H1 (cell line): ENCODE data around the gene WFDC5. TPM values are rescaled to one million over a fixed set of nuclear protein-coding genes. Genes with fewer than 3 reads are reported as not detected.

Experiments
- CTCF ChIA-PET: fragments of 300-600 bp; sonication (Branson Sonifier 250); formaldehyde crosslinking; loops from one replicate; lab custom pipeline; 2021; ENCODE audit not compliant: partially characterized antibody; lab: Charles Lee
- POLR2A ChIA-PET: fragments of 300-600 bp; sonication (Branson Sonifier 250); formaldehyde crosslinking; loops from one replicate; lab custom pipeline; 2021; ENCODE audit warnings: inconsistent platforms; ENCODE audit not compliant: partially characterized antibody; lab: Charles Lee
- DNase-seq, 2 experiments: peaks; one replicate each; pipeline versions ENCODE4 v3.0.0 to v3.0.0-alpha.2; 2010 to 2022; ENCODE audit warnings: low spot score in 2 of 2, low read depth in 1 of 2, mixed read lengths in 1 of 2
- FAIRE-seq: peaks from 2 replicates; lab custom pipeline; 2011; peaks lifted over from hg19 to GRCh38; lab: Jason Lieb, UNC
- H2AFZ ChIP-seq: 2 replicates; pipeline ENCODE4 v1.8.1; 2012; ENCODE audit warnings: low read length, inconsistent platforms
- H2AK5ac ChIP-seq: 2 replicates; pipeline ENCODE4 v1.6.1; 2013; ENCODE audit warnings: low read depth, low read length
- H2BK120ac ChIP-seq: replicated peaks from 2 replicates; pipeline ENCODE3; 2013; ENCODE audit warnings: low read depth, low read length, inconsistent platforms
- H2BK12ac ChIP-seq: 2 replicates; pipeline ENCODE4 v1.6.1; 2013; ENCODE audit warnings: low read depth, low read length
- H2BK15ac ChIP-seq: 2 replicates; pipeline ENCODE4 v1.6.1; 2013; ENCODE audit warnings: low read length
- H2BK20ac ChIP-seq: 2 replicates; pipeline ENCODE4 v1.6.1; 2013; ENCODE audit warnings: low read length
- H2BK5ac ChIP-seq: 2 replicates; pipeline ENCODE4 v1.6.1; 2013; ENCODE audit warnings: low read depth, low read length
- H3K14ac ChIP-seq: 2 replicates; pipeline ENCODE4 v1.6.1; 2013; ENCODE audit warnings: inconsistent platforms; ENCODE audit not compliant: insufficient read length
- H3K18ac ChIP-seq: 2 replicates; pipeline ENCODE4 v1.6.1; 2013; ENCODE audit warnings: low read length; ENCODE audit errors: extremely low read depth
- H3K23ac ChIP-seq: 2 replicates; pipeline ENCODE4 v1.6.1; 2013; ENCODE audit warnings: inconsistent platforms; ENCODE audit not compliant: insufficient read length
- H3K23me2 ChIP-seq: 2 replicates; pipeline ENCODE4 v1.6.1; 2013; ENCODE audit warnings: low read depth, low read length
- H3K27ac ChIP-seq: 2 replicates; pipeline ENCODE4 v1.6.1; 2011; ENCODE audit warnings: low read depth, low read length, inconsistent platforms
- H3K27me3 ChIP-seq, 4 experiments: replicated peaks in 1 of 4; 1 replicate in 1 of 4; 2 replicates in 3 of 4; pipeline versions ENCODE4 v1.6.1 to v1.8.1; 2011 to 2013; ENCODE audit warnings: low read length in 3 of 4, mild to moderate bottlenecking in 3 of 4, inconsistent platforms in 2 of 4, mixed read lengths in 2 of 4, moderate library complexity in 1 of 4; ENCODE audit not compliant: control insufficient read depth in 3 of 4, insufficient read depth in 3 of 4; ENCODE audit errors: extremely low read depth in 1 of 4
- H3K36me3 ChIP-seq, 4 experiments: 2 replicates each; pipeline versions ENCODE4 v1.6.1 to v1.8.1; 2011 to 2013; ENCODE audit warnings: mild to moderate bottlenecking in 4 of 4, low read length in 3 of 4, moderate library complexity in 2 of 4, control low read depth in 1 of 4, inconsistent platforms in 1 of 4; ENCODE audit not compliant: insufficient read depth in 4 of 4, control insufficient read depth in 2 of 4
- H3K4ac ChIP-seq: replicated peaks from 2 replicates; pipeline ENCODE3; 2013; ENCODE audit warnings: low read length, low read depth, mixed read lengths, inconsistent platforms; ENCODE audit not compliant: insufficient read length
- H3K4me1 ChIP-seq, 4 experiments: replicated peaks in 1 of 4; 1 replicate in 1 of 4; 2 replicates in 3 of 4; pipeline versions ENCODE4 v1.6.1 to v1.8.1; 2011 to 2013; ENCODE audit warnings: low read length in 3 of 4, inconsistent platforms in 2 of 4, mixed read lengths in 1 of 4; ENCODE audit not compliant: insufficient read depth in 4 of 4, control insufficient read depth in 3 of 4
- H3K4me2 ChIP-seq, 2 experiments: 2 replicates each; pipeline versions ENCODE4 v1.6.1 to v1.8.1; 2011 to 2013; ENCODE audit warnings: low read depth in 2 of 2, low read length in 2 of 2, control low read depth in 1 of 2, inconsistent platforms in 1 of 2, mild to moderate bottlenecking in 1 of 2; ENCODE audit not compliant: insufficient read depth in 1 of 2
- H3K4me3 ChIP-seq, 4 experiments: fragments of 200-600, 300-600 bp in 1 of 4; sonication (generic), shearing (Covaris generic), sonication (Bioruptor Twin) in 1 of 4; 2 replicates each; pipeline versions ENCODE4 v1.5.1 to v1.8.1; 2011 to 2016; ENCODE audit warnings: low read length in 4 of 4, low read depth in 3 of 4, control low read depth in 2 of 4, inconsistent platforms in 2 of 4, mild to moderate bottlenecking in 2 of 4, mixed read lengths in 1 of 4, moderate library complexity in 1 of 4; ENCODE audit not compliant: insufficient read depth in 2 of 4; ENCODE audit errors: extremely low read depth in 1 of 4
- H3K56ac ChIP-seq: replicated peaks from 2 replicates; pipeline ENCODE3; 2013; ENCODE audit warnings: low read depth, mild to moderate bottlenecking, mixed read lengths, low read length, inconsistent platforms; ENCODE audit not compliant: insufficient read length
- H3K79me1 ChIP-seq: 2 replicates; pipeline ENCODE4 v1.6.1; 2013; ENCODE audit warnings: low read depth, low read length, control low read depth
- H3K79me2 ChIP-seq, 2 experiments: 2 replicates each; pipeline versions ENCODE4 v1.6.1 to v1.8.1; 2012 to 2013; ENCODE audit warnings: low read length in 2 of 2, mild to moderate bottlenecking in 2 of 2, inconsistent platforms in 1 of 2; ENCODE audit not compliant: insufficient read depth in 2 of 2, control insufficient read depth in 1 of 2
- H3K9ac ChIP-seq, 4 experiments: replicated peaks in 1 of 4; 1 replicate in 1 of 4; 2 replicates in 3 of 4; pipeline versions ENCODE4 v1.6.1 to v1.8.1; 2011 to 2013; ENCODE audit warnings: low read depth in 3 of 4, low read length in 3 of 4, control low read depth in 2 of 4, mild to moderate bottlenecking in 2 of 4, moderate library complexity in 2 of 4, inconsistent platforms in 1 of 4; ENCODE audit errors: extremely low read depth in 1 of 4
- H3K9me3 ChIP-seq, 2 experiments: 2 replicates each; pipeline versions ENCODE4 v1.6.1 to v1.8.1; 2012 to 2013; ENCODE audit warnings: mild to moderate bottlenecking in 2 of 2, moderate library complexity in 2 of 2, control low read depth in 1 of 2, inconsistent platforms in 1 of 2, low read depth in 1 of 2, low read length in 1 of 2, mixed read lengths in 1 of 2; ENCODE audit not compliant: insufficient read depth in 2 of 2
- H4K20me1 ChIP-seq, 2 experiments: replicated peaks in 1 of 2; 2 replicates each; pipeline versions ENCODE3 to v1.8.1; 2011 to 2013; ENCODE audit warnings: inconsistent platforms in 2 of 2, low read length in 2 of 2, mild to moderate bottlenecking in 1 of 2; ENCODE audit not compliant: insufficient read depth in 2 of 2, control insufficient read depth in 1 of 2
- H4K5ac ChIP-seq: 2 replicates; pipeline ENCODE4 v1.6.1; 2013; ENCODE audit warnings: low read length, low read depth, mixed read lengths, inconsistent platforms; ENCODE audit not compliant: insufficient read length
- H4K8ac ChIP-seq: 2 replicates; pipeline ENCODE4 v1.8.0; 2013; ENCODE audit warnings: mild to moderate bottlenecking, moderate library complexity, low read length, inconsistent platforms; ENCODE audit not compliant: insufficient read depth; ENCODE audit errors: extremely low read depth
- H4K91ac ChIP-seq: replicated peaks from 2 replicates; pipeline ENCODE3; 2013; ENCODE audit warnings: low read length, mixed read lengths, inconsistent platforms; ENCODE audit not compliant: insufficient read length
- CREB1 ChIP-seq: IDR thresholded peaks from 2 replicates; pipeline ENCODE4 v1.6.1; 2012; ENCODE audit warnings: inconsistent platforms
- HDAC6 ChIP-seq: IDR thresholded peaks from one replicate; pipeline ENCODE4 v1.7.1; 2012; ENCODE audit warnings: low read depth, mild to moderate bottlenecking, inconsistent platforms, low read length, moderate library complexity
- MAFK ChIP-seq: IDR thresholded peaks from 2 replicates; pipeline ENCODE4 v1.6.1; 2012; ENCODE audit warnings: low read depth, mild to moderate bottlenecking, improper control_type of control experiment, low read length
- MAX ChIP-seq: IDR thresholded peaks from 2 replicates; pipeline ENCODE4 v1.6.1; 2012; ENCODE audit warnings: inconsistent platforms
- SP1 ChIP-seq: IDR thresholded peaks from 2 replicates; pipeline ENCODE4 v1.6.1; 2011; ENCODE audit warnings: low read depth, low read length
- TBP ChIP-seq: IDR thresholded peaks from 2 replicates; pipeline ENCODE4 v1.6.1; 2011; ENCODE audit warnings: low read depth, low read length, improper control_type of control experiment
- TCF12 ChIP-seq: IDR thresholded peaks from 2 replicates; pipeline ENCODE4 v1.6.1; 2011; ENCODE audit warnings: low read depth, mild to moderate bottlenecking, low read length
- polyA plus RNA-seq, 7 experiments: library from polyadenylated mRNA; depleted of rRNA in 3 of 7; stranded (reverse) in 5 of 7; unstranded in 2 of 7; fragments of >200 nt in 5 of 7; fragments of 200-250 nt in 2 of 7; gene quantifications; 1 replicate in 5 of 7; 2 replicates in 1 of 7; 4 replicates in 1 of 7; pipeline versions ENCODE4 v1.2.1 to v1.2.3, GENCODE V29; 2011 to 2013; ENCODE audit warnings: missing spikeins in 2 of 7, mixed read lengths in 2 of 7
- total RNA-seq: library from RNA; stranded (reverse); fragmentation: NEBNext Ultra II Directional; extraction: Animal tissue kit (Norgen Biotek cat#: 25700); gene quantifications from 2 replicates; pipeline ENCODE4 v1.2.1, GENCODE V29; 2021
- TF ChIP-seq, protein P1 (sequence below): IDR thresholded peaks from 2 replicates; pipeline ENCODE4 v1.6.1; 2012; ENCODE audit warnings: inconsistent platforms

The WFDC5 gene
- total and polyA plus RNA-seq, 2 of the 8 experiments (the other 6 are each of a cell fraction or from before 2014, with no cell fraction given): not detected

- no peak for TF ChIP-seq TBP
Measured at GRCh38 chr20:45066372-45066771, 48.6 kb downstream of the WFDC5 start (continued).

GRCh38 chr20:45064812-45065211 is 50.2 kb downstream of the WFDC5 start:
- H3K27me3 ChIP-seq: no peaks in the 10 kb centered on the region
- no peak overlapping the region for H2BK5ac ChIP-seq
- no peak overlapping the region for H3K18ac ChIP-seq
- H2BK120ac ChIP-seq: no peak overlapping the region
- H3K23me2 ChIP-seq: no peaks in the 10 kb centered on the region
- H3K9ac ChIP-seq: no peak overlapping the region
- H2AFZ ChIP-seq: no peak overlapping the region
- H3K4ac ChIP-seq: no peak overlapping the region
- no peaks in the 10 kb centered on the region for H4K20me1 ChIP-seq
- H4K5ac ChIP-seq: no peak overlapping the region
- H2AK5ac ChIP-seq: no peak overlapping the region
- H2BK15ac ChIP-seq: no peak overlapping the region
- peaks cover 0 to 2% (median 0%) of the 10 kb centered on the region in 4 experiments; a peak in 1 of 7 replicates for H3K4me1 ChIP-seq
- H3K79me1 ChIP-seq: no peaks in the 10 kb centered on the region
- H3K14ac ChIP-seq: no peak overlapping the region
- no peak overlapping the region for H2BK20ac ChIP-seq
- no peak overlapping the region for H3K23ac ChIP-seq
- no peaks in the 10 kb centered on the region for H3K36me3 ChIP-seq
- no peak overlapping the region for H4K91ac ChIP-seq
- no peak overlapping the region for H2BK12ac ChIP-seq
- H3K56ac ChIP-seq: no peak overlapping the region
- H4K8ac ChIP-seq: no peak overlapping the region
- ChIA-PET CTCF (no interaction called here), POLR2A (no interaction called here)
- H3K9me3 ChIP-seq: no peaks in the 10 kb centered on the region; a peak in 1 of 4 replicates
- no peak overlapping the region for H3K4me3 ChIP-seq
- TF ChIP-seq TBP (no peak), MAFK (no peak), HDAC6 (no peak), TCF12 (no peak), MAX (no peak), CREB1 (no peak), SP1 (no peak)
- TF ChIP-seq, protein P1, sequence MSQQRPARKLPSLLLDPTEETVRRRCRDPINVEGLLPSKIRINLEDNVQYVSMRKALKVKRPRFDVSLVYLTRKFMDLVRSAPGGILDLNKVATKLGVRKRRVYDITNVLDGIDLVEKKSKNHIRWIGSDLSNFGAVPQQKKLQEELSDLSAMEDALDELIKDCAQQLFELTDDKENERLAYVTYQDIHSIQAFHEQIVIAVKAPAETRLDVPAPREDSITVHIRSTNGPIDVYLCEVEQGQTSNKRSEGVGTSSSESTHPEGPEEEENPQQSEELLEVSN: no peak
- H3K4me2 ChIP-seq: no peak overlapping the region
- no peak overlapping the region for H3K27ac ChIP-seq
- FAIRE-seq: no peak
- DNase-seq: no peak
- H3K79me2 ChIP-seq: peaks cover 0 to 3% of the 10 kb centered on the region in 2 experiments; a peak in 1 of 4 replicates
